HG03064 (cell line): ENCODE measurements around the gene TRIM66.

ENCODE experiments used
- ATAC-seq: cut with Tn5 transposase; IDR thresholded peaks from one replicate; pipeline ENCODE4 v1.9.1; 2021; ENCODE audit warnings: low read depth; ENCODE audit not compliant: unreplicated experiment

Gene TRIM66

DNA sequence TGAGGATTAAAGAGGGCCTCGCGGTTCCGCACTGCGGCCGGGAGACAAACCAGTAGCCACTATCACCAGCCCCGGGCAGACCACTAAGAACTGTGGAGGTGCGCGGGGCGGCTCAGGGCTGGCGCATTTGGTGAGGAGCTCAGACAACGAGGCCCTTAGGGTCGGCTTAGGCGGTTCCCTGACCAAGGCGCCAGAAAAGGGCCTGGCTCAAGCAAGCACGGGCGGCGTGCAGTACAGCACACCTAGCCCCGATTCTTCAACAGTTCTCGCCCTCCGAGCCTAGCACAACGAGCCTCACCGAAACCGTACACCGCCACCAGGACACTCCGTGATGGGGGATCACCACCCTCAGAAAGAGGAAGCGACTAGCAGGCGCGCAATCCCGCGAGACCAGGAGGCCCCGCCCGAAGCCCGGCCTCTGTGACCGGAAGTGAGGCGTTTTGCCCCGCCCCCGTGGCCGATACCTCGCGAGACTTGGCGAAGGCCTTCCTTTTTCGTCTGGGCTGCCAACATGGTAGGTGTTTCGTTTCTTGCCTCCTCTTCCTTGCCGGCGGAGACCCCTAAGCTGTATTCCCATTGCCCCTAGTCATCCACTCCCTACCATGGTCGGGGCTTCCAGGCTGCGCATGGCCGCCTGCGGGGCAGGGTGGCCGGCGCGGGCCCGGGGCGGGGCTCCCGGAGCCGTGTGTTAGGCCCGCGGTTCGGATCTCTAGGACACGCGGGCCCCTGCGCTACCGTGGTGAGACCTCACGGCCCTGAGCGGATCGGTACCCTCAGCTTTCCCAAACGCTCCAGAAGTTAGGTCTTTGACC, at the start of gene TRIM66, which contains the start of gene RPL27A:
Gene TRIM66 (minus strand): TSS at position 363 of the 812 bp plus-strand sequence. CDS start 10,391 bp downstream, outside the sequence.
Gene RPL27A (plus strand): TSS at position 490 of the 812 bp plus-strand sequence. CDS start 22 bp downstream, at position 512.
- ATAC-seq, result peak; percentile 94

DNA sequence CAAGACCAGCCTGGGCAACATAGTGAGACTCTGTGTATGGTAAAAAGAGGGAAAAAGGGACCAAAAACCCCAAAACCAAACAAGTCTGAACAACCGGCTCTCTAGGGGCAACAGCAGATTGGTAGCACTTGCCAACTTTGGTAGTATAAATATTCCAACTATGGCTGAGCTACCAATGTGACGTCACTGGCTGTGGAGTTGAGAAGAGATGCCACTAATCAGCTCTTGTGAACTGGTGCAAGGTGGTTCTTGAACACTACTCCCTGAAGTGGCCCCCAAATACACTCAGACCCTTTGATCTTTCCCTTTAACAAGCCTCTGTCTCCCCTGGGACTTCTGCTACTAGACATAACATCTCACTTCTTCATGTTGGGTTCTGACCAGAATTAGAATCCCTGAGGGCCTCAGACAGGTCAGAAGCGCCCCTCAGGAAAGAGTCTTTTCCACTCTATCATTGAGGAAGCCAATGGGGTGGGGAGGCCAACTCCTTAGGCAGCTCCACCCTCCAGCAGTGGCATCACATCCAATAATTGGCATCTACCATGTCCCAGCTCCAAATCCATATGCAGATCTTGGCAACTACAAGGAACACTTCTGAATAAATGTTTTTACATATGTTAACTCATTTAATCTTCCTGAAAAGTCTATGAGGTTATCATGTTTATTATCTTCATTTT, 49.3 kb upstream of the TRIM66 start:
- ATAC-seq, result no peak

DNA sequence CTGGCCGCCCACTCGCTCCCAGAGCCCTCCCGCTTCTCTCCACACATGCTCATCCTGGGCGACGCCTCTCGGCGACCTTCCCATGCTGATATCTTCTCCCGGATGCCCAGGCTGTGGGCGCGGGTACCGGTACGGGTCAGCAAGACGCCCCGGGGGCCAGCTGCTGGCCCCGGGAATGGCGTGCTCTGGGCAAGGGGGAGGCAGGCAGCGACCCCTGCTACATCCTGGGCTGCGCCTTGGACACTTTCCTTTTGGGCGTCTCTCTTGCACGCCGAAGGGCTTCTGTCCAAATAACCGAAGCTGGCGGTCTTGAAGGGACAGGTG, 48.2 kb upstream of the TRIM66 start:
- no peak for ATAC-seq

- ATAC-seq, result no peak
These were observed 47.6 kb upstream of the TRIM66 start for GRCh38 chr11:8729837-8730696.

DNA sequence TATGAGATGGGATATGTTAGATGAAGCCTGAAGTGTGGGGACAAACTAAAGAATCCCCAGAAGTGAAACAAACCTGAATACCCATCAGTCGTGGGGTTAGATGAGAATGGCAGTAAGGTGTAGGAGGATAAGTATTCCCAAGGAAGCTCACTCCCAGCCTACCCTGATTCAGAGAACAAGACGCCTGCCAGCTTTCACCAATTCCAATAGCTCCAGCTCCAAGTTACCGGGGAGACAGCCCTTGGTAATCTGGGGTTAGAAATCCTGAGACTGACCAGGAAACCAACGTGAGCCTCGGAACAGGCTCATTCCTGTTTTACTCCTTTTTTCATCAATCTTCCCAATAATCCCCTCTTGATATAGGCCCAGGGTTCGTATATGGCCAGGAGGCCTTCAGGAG, 46.6 kb upstream of the TRIM66 start:
- no peak for ATAC-seq

DNA sequence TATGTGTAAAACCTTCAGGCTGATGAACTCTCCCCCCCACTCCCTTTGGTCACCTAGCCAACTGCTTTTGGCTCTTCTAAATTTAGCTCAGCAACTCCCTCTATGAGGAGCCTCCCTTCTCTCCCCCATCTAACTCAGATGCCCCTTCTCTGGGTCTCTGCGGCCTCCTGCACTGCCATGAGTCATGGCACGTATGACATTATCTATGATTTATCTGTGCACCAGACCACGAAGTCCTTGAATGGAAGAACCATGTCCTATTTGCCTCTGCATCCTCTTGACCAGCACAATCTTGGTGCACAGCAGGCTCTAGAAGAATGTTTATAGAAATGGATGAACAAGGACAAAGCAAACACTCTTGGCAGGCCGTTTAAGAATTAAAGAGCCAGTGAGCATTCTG, 46.1 kb upstream of the TRIM66 start:
- ATAC-seq, result no peak

- ATAC-seq, result no peak
These were observed 43.9 kb upstream of the TRIM66 start for GRCh38 chr11:8726395-8726794.

DNA sequence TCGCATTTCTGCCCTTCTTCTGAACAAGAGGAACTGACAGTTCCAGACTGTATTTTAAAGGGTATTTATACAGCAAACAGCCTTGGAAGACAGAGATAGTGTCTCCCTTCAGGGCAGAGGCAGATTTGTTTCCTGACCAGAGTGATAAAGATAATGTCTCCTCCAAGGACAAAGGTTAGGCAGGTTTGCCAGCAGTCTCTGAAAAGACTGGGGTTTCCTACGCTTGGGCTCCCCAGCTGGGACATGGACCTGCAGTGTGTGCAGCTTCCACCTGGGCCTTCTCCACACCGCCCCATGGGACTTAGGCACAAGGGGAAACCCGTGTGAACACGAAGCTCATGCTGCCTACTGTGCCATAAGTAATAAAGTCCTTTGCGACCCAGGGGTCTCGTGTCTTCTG, 42.2 kb upstream of the TRIM66 start:
- ATAC-seq, result no peak

- no peak for ATAC-seq
These were observed 41.2 kb upstream of the TRIM66 start for GRCh38 chr11:8723711-8724110.

DNA sequence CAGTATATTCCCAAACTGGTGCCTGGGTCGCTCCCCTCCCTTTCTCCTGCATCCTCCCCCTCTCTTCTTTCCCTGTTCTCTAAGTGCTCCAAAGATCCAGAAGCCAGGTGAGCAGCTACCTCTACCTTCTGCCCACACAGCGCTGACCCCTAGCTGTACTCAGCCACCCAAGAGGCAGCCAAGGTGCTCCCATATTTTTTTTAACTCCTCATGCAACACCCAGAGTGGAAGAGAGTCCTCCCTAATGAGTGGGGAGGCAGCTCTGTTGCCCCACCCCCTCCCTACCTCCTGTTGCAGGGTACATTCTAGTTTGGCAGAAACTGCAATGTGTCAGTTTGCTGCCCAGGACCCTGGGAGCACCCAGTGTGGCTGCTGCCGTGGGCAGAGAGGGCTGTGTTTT, 40.3 kb upstream of the TRIM66 start:
- ATAC-seq, result no peak

DNA sequence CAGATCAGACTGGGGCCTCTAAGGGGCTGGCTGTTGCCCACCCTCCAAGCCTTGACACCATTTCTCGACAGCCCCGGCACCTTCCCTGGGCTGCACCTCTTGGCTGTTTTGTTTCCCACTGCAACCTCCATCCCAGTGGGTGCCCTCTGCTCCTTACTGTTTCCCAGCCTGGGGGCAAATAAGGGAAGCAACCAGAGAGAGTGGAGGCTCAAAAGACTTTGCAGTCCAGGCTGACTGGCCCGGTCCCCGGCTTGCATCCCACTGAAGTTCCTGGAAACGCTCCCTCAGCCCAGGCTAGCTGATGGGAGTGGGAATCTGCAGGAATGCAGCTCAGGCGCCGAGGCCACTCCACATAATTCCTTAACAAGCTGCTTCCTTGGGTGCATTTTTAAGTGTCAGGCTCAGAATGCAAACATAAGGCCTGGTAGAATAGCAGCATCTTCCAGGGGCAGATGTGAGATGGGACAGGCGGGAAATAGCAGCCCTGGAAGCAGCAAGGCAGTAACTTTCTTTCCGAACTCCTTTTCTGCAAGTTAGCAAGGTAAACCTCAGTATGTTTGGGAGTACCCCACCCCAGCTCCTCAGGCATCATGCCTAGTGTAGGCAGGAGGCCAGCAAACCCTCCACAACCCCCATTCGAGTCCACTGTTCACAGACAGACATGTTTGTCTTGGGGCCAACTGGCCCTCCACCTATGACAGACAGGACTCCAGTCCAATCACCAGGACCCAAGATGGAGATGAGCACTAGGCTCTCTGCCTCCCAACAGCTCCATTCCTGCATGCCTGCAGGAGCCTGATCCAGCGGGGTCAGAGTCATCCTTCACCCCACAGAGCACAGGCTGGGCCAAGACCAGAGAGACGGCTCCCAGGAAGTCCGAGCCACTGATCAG, 39.4 kb upstream of the TRIM66 start:
- no peak for ATAC-seq

- no peak for ATAC-seq
These were observed 38.6 kb upstream of the TRIM66 start for GRCh38 chr11:8720868-8721608.

DNA sequence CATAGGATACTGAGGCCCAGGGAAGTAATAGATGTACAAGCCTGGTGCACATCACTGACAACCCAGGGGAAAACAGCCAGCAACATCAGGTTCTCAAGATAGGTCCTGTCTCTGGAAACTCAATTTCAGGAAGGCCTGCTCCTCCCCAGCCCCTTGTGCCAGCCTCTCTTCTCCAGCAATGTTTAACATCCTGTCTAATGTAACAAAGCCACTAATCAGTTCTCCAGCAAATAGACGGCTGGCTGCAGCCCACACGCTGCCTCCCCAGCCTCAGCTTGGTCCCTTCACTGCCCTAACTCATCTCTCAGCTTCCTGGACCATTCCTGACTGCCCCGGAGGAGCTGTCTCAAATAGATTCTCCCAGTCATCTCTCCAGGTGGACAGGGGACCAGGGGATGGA, 37.9 kb upstream of the TRIM66 start:
- no peak for ATAC-seq

GRCh38 chr11:8719721-8720120, 37.3 kb upstream of the TRIM66 start:
- no peak for ATAC-seq

DNA sequence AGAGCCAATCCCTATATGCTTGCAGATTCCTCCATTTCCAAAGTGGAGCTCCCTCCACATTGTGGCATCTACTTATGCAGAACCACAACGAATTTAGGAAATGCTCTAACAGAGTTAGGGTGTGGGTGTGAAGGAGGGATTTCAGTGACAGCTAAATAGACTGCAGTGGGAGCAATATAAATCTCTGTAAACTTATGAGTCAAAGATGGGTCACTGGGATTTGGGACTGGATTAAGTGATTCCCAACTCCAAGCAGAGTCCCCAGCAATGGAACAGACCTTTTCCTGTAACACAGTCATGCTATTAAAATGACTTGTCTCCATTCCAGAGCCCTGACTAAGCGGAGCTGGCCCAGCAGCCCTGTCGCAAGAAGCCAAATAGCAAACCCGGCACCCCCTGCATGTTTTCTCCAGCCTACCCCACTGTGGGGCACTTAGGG, 36.8 kb upstream of the TRIM66 start:
- no peak for ATAC-seq

GRCh38 chr11:8717876-8718753, 35.6 kb upstream of the TRIM66 start:
- ATAC-seq, result no peak

DNA sequence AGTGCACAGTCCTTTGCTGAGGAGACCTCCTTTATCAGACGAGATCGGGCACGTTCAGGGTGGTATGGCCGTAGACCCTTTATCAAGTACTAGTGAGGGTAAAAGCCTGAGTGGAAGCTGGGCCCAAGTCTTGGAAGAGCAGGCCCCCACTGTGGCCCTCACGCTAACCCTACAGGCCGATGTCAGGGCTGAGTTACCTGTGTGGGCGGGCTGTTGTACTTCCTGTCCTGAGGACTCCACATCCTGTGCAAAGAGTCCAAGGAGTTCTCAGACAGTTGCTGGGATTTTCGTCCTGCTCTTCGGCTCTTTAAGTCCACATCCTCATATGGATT, 35.0 kb upstream of the TRIM66 start:
- no peak for ATAC-seq

GRCh38 chr11:8715501-8715900, 33.0 kb upstream of the TRIM66 start:
- no peak for ATAC-seq
